HepG2 (cell line): ENCODE results near the gene TNFRSF6B. TPM values are rescaled to one million over a fixed set of nuclear protein-coding genes. Genes with fewer than 3 reads are reported as not detected.

ENCODE experiments used
- AGO1 ChIP-seq: fragments of 200-400 bp; formaldehyde crosslinking; IDR thresholded peaks from 2 replicates; pipeline ENCODE4 v1.6.1; 2017; ENCODE audit warnings: mild to moderate bottlenecking, low read depth, low read length, moderate library complexity; ENCODE audit not compliant: poor library complexity, severe bottlenecking
- AGO2 ChIP-seq: fragments of 200-400 bp; formaldehyde crosslinking; optimal IDR thresholded peaks from 2 replicates; pipeline ENCODE3; 2017; ENCODE audit warnings: mild to moderate bottlenecking, low read depth, low read length, moderate library complexity
- BATF2 ChIP-seq: sonication (generic); formaldehyde crosslinking; IDR thresholded peaks from 2 replicates; pipeline ENCODE4 v1.8.0; 2022; ENCODE audit warnings: mild to moderate bottlenecking, missing genetic modification reagents, moderate library complexity
- CBX1 ChIP-seq: IDR thresholded peaks from one replicate; pipeline ENCODE4 v1.6.1; 2016; ENCODE audit warnings: antibody characterized with exemption, low read depth
- CEBPB ChIP-seq: IDR thresholded peaks from 2 replicates; pipeline ENCODE4 v1.6.1; 2011; ENCODE audit warnings: low read depth, low read length, improper control_type of control experiment, borderline replicate concordance
- ETV5 ChIP-seq: IDR thresholded peaks from 2 replicates; pipeline ENCODE4 v1.6.1; 2018; ENCODE audit warnings: missing biosample characterization, missing genetic modification reagents, inconsistent platforms, borderline replicate concordance
- FOXP1 ChIP-seq, 2 experiments: fragments of 450-650 bp in 1 of 2; IDR thresholded peaks; 2 replicates each; pipeline ENCODE4 v1.6.1; 2017 to 2018; ENCODE audit warnings: antibody characterized with exemption in 1 of 2
- HNF4G ChIP-seq, 2 experiments: sonication (generic) in 1 of 2; formaldehyde crosslinking in 1 of 2; IDR thresholded peaks; 2 replicates each; pipeline versions ENCODE4 v1.4.0 to v1.6.1; 2011 to 2020; ENCODE audit warnings: borderline replicate concordance in 2 of 2, low read depth in 2 of 2, mild to moderate bottlenecking in 2 of 2, low read length in 1 of 2, missing genetic modification reagents in 1 of 2, moderate library complexity in 1 of 2
- KDM2A ChIP-seq: sonication (generic); formaldehyde crosslinking; IDR thresholded peaks from 2 replicates; pipeline ENCODE4 v1.4.0; 2020; ENCODE audit warnings: low read depth, missing genetic modification reagents, borderline replicate concordance
- MAF1 ChIP-seq: sonication (generic); formaldehyde crosslinking; IDR thresholded peaks from 2 replicates; pipeline ENCODE4 v1.5.0; 2020; ENCODE audit warnings: missing genetic modification reagents, borderline replicate concordance
- MIER2 ChIP-seq: IDR thresholded peaks from 2 replicates; pipeline ENCODE4 v1.6.1; 2016; ENCODE audit warnings: missing biosample characterization, missing genetic modification reagents
- MIXL1 ChIP-seq: IDR thresholded peaks from 2 replicates; pipeline ENCODE4 v1.6.1; 2016
- NFIB ChIP-seq: sonication (generic); formaldehyde crosslinking; IDR thresholded peaks from 2 replicates; pipeline ENCODE4 v1.9.0; 2021; ENCODE audit warnings: missing genetic modification reagents, mild to moderate bottlenecking, borderline replicate concordance
- NONO ChIP-seq, 2 experiments: fragments of 450-650 bp in 1 of 2; sonication (generic) in 1 of 2; formaldehyde crosslinking in 1 of 2; IDR thresholded peaks in 1 of 2; conservative IDR thresholded peaks in 1 of 2; 2 replicates each; pipeline versions ENCODE4 v1.6.1 to v1.8.0; 2017 to 2022; ENCODE audit warnings: mild to moderate bottlenecking in 1 of 2, missing genetic modification reagents in 1 of 2, moderate library complexity in 1 of 2
- NR2F6 ChIP-seq, 2 experiments: IDR thresholded peaks; 2 replicates each; pipeline ENCODE4 v1.6.1; 2016; ENCODE audit warnings: antibody characterized with exemption in 1 of 2, mild to moderate bottlenecking in 1 of 2
- POLR2A ChIP-seq, 2 experiments: IDR thresholded peaks; 2 replicates each; pipeline ENCODE4 v1.6.1; 2011; ENCODE audit warnings: low read depth in 2 of 2, low read length in 2 of 2, mild to moderate bottlenecking in 1 of 2, moderate library complexity in 1 of 2; ENCODE audit not compliant: insufficient read depth in 1 of 2
- RBM22 ChIP-seq: fragments of 200-400 bp; formaldehyde crosslinking; optimal IDR thresholded peaks from 2 replicates; pipeline ENCODE3; 2017; ENCODE audit warnings: mild to moderate bottlenecking, low read length, moderate library complexity
- SALL1 ChIP-seq: sonication (generic); formaldehyde crosslinking; IDR thresholded peaks from 2 replicates; pipeline ENCODE4 v1.8.0; 2022; ENCODE audit warnings: mild to moderate bottlenecking, missing genetic modification reagents
- SIX1 ChIP-seq: sonication (generic); formaldehyde crosslinking; IDR thresholded peaks from 2 replicates; pipeline ENCODE4 v1.4.0; 2020; ENCODE audit warnings: missing genetic modification reagents, borderline replicate concordance
- SRY ChIP-seq: sonication (generic); formaldehyde crosslinking; IDR thresholded peaks from 2 replicates; pipeline ENCODE4 v1.8.0; 2022; ENCODE audit warnings: mild to moderate bottlenecking, missing genetic modification reagents
- TCF7L2 ChIP-seq: IDR thresholded peaks from 2 replicates; pipeline ENCODE4 v1.6.1; 2011; ENCODE audit warnings: mild to moderate bottlenecking, low read depth, low read length, moderate library complexity
- THAP11 ChIP-seq: IDR thresholded peaks from 2 replicates; pipeline ENCODE4 v1.6.1; 2016; ENCODE audit warnings: missing biosample characterization, missing genetic modification reagents
- ZGPAT ChIP-seq: IDR thresholded peaks from 2 replicates; pipeline ENCODE4 v1.6.1; 2016; ENCODE audit warnings: mild to moderate bottlenecking
- ZNF124 ChIP-seq: sonication (generic); formaldehyde crosslinking; IDR thresholded peaks from 2 replicates; pipeline ENCODE4 v1.4.0; 2020; ENCODE audit warnings: missing genetic modification reagents
- ZNF225 ChIP-seq: sonication (generic); formaldehyde crosslinking; IDR thresholded peaks from 2 replicates; pipeline ENCODE4 v1.4.0; 2020; ENCODE audit warnings: mild to moderate bottlenecking, missing genetic modification reagents
- ZNF263 ChIP-seq: sonication (generic); formaldehyde crosslinking; IDR thresholded peaks from 2 replicates; pipeline ENCODE4 v1.4.0; 2020; ENCODE audit warnings: missing genetic modification reagents
- ZNF619 ChIP-seq: sonication (generic); formaldehyde crosslinking; IDR thresholded peaks from 2 replicates; pipeline ENCODE4 v1.4.0; 2020; ENCODE audit warnings: mild to moderate bottlenecking, missing genetic modification reagents
- ZNF660 ChIP-seq: sonication (generic); formaldehyde crosslinking; IDR thresholded peaks from 2 replicates; pipeline ENCODE4 v1.5.1; 2020; ENCODE audit warnings: mild to moderate bottlenecking, low read depth, missing genetic modification reagents, borderline replicate concordance
- ZNF788 ChIP-seq: sonication (generic); formaldehyde crosslinking; IDR thresholded peaks from 2 replicates; pipeline ENCODE4 v1.5.0; 2020; ENCODE audit warnings: mild to moderate bottlenecking, missing genetic modification reagents, borderline replicate concordance
- polyA plus RNA-seq, 8 experiments: library from polyadenylated mRNA; depleted of rRNA in 3 of 8; stranded (reverse) in 7 of 8; unstranded in 1 of 8; fragments of >200 nt; fragmentation: Illumina TruSeq in 4 of 8; extraction: Trizol in 4 of 8; gene quantifications; 2 replicates each; pipeline versions ENCODE4 v1.2.1 to v1.2.3, GENCODE V29; 2011 to 2016; ENCODE audit warnings: low read depth in 4 of 8, missing spikeins in 1 of 8, mixed read lengths in 1 of 8; ENCODE audit not compliant: insufficient read depth in 1 of 8
- total RNA-seq, 5 experiments: library from RNA; depleted of rRNA; stranded (reverse); fragments of >200 nt; fragmentation: Illumina TruSeq; extraction: Trizol; gene quantifications; 2 replicates each; pipeline ENCODE4 v1.2.3, GENCODE V29; 2016; ENCODE audit warnings: low read depth in 1 of 5

TNFRSF6B gene
- total and polyA plus RNA-seq, 2 of the 13 experiments (the other 11 are each of a cell fraction or from before 2014, with no cell fraction given): 0.24 TPM; not detected in 1

GRCh38 chr20:63695424-63696305 lies 787 bp upstream of the TNFRSF6B start (continued):
- no peak for TF ChIP-seq ZGPAT
- no peak for TF ChIP-seq MIER2 (CRISPR knock-in tag)
- no peak for TF ChIP-seq CBX1
- TF ChIP-seq NR2F6 (IDR thresholded peaks at IDR 0.05): no peak
- no peak for TF ChIP-seq NR2F6 (CRISPR knock-in tag; IDR thresholded peaks at IDR 0.05)
- TF ChIP-seq THAP11 (CRISPR knock-in tag): no peak
- TF ChIP-seq ETV5 (CRISPR knock-in tag): no peak
- TF ChIP-seq MAF1 (CRISPR knock-in tag): 0 out of 2 replicates have a peak, but pooled peaks have one; percentile 39
- 0 out of 2 replicates have a peak, but pooled peaks have one; percentile 46 for TF ChIP-seq ZNF225 (CRISPR knock-in tag)
- TF ChIP-seq SALL1 (CRISPR knock-in tag): 0 out of 2 replicates have a peak, but pooled peaks have one; percentile 12
- TF ChIP-seq KDM2A: no peak
- no peak for TF ChIP-seq MIXL1 (CRISPR knock-in tag)
- TF ChIP-seq BATF2 (CRISPR knock-in tag): 0 out of 2 replicates have a peak, but pooled peaks have one; percentile 11
- TF ChIP-seq ZNF124 (CRISPR knock-in tag): no peak
- peak; percentile 33 to 51; a peak in 2 of 4 replicates for TF ChIP-seq POLR2A (IDR thresholded peaks at IDR 0.05; ENCODE audit: insufficient read depth in 1 of 2, low read depth in 2 of 2, low read length in 2 of 2)
- TF ChIP-seq NONO (IDR thresholded peaks at IDR 0.05): no peak
- 0 out of 2 replicates have a peak, but pooled peaks have one; percentile 22 for TF ChIP-seq NONO (CRISPR knock-in tag; conservative IDR thresholded peaks at IDR 0.05)
- TF ChIP-seq HNF4G (IDR thresholded peaks at IDR 0.05; ENCODE audit: borderline replicate concordance, low read depth, low read length): no peak
- TF ChIP-seq HNF4G (CRISPR knock-in tag; IDR thresholded peaks at IDR 0.05; ENCODE audit: borderline replicate concordance, low read depth): 0 out of 2 replicates have a peak, but pooled peaks have one; percentile 22
- TF ChIP-seq CEBPB: no peak
- 0 out of 2 replicates have a peak, but pooled peaks have one; percentile 18 for TF ChIP-seq SRY (CRISPR knock-in tag)
- TF ChIP-seq ZNF263 (CRISPR knock-in tag): peak; percentile 23; the same call in 1 of the 2 replicates
- TF ChIP-seq ZNF788: 0 out of 2 replicates have a peak, but pooled peaks have one; percentile 42
- peak; percentile 61 for TF ChIP-seq RBM22
- no peak for TF ChIP-seq ZNF660 (CRISPR knock-in tag)
- no peak for TF ChIP-seq FOXP1 (IDR thresholded peaks at IDR 0.05)
- no peak for TF ChIP-seq FOXP1 (CRISPR knock-in tag; IDR thresholded peaks at IDR 0.05)
- no peak for TF ChIP-seq TCF7L2
- TF ChIP-seq NFIB (CRISPR knock-in tag): 0 out of 2 replicates have a peak, but pooled peaks have one; percentile 23
- TF ChIP-seq AGO1: peak; percentile 98
- 0 out of 2 replicates have a peak, but pooled peaks have one; percentile 47 for TF ChIP-seq ZNF619 (CRISPR knock-in tag)
- TF ChIP-seq AGO2: peak; percentile 69
- TF ChIP-seq SIX1 (CRISPR knock-in tag): no peak
